GM21825 (cell line): ENCODE measurements around the gene NPVF.

ENCODE experiments used
- ATAC-seq: cut with Tn5 transposase; IDR thresholded peaks from one replicate; pipeline ENCODE4 v1.9.1; 2021; ENCODE audit warnings: mild to moderate bottlenecking, moderate library complexity; ENCODE audit not compliant: unreplicated experiment

NPVF gene, protein sequence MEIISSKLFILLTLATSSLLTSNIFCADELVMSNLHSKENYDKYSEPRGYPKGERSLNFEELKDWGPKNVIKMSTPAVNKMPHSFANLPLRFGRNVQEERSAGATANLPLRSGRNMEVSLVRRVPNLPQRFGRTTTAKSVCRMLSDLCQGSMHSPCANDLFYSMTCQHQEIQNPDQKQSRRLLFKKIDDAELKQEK

DNA sequence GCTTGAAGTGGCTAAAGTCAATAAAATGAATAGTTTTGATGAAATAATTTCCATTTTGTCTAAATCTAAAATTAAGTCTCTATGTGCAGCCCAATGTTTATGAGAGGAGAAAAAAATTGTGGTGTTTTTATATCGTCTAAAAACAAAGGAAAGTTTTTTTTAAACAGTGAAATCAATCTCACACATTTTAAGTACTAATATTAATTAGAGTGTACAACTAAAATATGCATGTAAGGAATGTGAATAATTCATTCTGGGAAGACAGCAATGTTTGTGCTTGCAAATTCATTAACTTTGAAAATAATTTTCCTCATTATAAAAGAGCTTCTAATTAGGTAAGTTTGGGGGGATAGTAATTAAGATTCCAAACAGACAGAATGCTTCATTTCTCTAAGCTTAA lies at the start of gene NPVF:
Gene NPVF (minus strand): TSS at position 101 of the 400 bp plus-strand sequence. CDS start 47 bp downstream, at position 54.
- ATAC-seq: no peak

DNA sequence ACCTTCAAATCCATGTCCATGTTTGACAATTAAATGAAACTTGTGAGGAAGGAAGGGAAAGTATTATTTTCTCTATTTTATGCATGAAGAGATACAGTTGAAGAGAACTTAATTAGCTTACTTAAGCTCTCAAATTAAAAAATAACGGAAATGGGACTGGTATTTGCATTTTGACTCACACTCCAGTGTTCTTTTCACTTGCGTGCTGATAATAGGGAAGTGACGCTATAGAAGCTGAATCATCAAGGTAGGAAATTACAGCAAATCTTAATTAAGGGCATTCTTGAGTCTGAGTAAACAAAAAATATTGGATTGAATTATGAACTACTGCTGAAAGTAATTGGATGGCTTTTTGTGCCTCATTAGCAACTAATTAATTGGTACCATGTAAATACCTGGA lies 44.0 kb upstream of the NPVF start:
- no peak for ATAC-seq

DNA sequence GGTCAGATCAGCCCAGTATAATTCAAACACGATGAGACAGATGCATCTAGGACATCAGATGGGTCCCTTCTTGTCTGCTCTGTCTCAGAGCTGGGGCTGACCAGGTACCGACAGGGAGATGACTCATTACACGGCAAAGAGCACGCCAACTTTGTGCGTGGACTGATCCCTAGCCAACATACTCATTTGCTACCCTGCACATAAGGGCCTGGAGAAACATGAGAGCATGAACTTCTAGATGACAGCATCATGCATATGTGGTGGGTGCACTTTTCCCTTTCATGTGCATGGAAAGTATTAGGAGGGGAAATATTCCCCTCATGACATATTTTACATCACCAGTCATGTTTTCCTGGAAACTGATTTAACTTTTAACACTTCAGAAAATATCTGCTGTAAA lies 35.1 kb upstream of the NPVF start:
- ATAC-seq: no peak

DNA sequence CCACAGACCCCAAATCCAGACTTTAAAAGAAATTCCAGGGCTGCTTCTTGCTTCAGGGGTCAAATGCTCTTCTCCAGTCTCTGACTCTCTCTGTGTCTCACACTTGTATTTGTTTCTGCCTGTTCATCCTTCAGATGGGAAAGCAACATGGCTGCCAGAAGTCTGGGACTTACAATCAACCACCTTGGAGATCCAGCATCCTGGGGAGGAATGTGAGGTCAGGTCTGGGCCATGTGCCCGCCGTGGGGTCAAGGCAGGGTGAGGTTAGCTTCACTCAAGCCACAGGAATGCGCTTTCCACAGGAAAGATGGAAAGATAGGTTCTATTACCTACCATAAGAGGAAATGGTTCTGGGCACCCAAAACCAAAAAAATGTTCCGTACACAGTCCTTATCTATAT lies 34.3 kb upstream of the NPVF start:
- ATAC-seq: no peak

DNA sequence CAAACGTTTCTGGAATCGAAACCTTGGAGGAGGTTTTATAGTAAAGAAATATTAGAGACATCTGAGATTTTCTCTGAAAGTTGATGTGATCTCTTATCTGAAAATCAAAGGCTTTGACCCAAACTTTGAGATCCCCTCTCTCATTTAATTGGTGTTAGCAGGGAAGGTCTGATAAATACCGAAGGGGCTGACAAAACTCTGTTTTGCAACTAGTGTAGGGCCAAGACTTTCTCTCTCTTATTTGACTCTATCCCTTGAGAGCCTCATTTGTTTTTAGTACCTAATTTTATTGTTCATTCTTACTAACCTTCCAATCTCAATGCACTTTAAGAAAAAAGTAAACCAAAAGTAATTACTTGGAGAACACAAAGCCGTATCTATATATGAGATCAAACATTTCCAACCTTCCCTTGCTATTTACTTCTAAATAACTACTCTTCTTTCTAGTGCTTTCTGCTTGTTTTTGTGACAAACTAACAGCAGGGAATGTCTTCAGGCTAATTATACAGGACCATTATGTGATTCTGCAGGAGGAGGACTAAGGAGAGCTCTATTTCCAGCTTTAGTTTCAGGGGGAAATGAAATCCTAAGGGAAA lies 33.4 kb upstream of the NPVF start:
- ATAC-seq: no peak

DNA sequence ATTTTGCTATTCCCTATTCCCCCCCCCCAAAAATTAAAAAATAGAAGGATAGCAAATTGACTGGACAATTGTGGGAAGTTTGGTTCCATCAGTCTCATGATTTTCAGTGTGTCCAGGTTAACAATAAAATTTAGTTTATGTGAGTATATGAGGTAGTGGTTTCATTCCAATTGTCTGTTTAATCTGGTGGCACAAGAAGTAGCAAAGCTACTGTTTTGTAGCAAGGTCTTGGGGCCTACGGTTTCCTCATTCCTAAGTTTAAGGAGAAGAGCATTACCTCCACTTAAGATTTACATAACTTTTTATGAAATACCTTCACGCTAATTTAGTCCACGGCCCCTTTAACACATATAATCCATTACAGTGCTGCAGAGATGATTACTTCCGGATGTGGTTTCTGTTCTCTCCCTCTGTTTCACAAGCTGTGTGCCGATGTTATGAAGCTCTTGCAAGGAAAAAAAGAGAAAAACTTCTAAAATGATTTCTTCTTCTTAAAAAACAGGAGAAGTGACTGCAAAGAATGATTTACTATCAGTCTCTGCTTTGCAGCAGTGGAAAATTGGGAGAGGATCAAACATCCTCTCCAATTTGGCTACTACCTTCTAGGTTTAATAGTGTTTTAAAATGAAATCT lies 32.7 kb upstream of the NPVF start:
- ATAC-seq: no peak

DNA sequence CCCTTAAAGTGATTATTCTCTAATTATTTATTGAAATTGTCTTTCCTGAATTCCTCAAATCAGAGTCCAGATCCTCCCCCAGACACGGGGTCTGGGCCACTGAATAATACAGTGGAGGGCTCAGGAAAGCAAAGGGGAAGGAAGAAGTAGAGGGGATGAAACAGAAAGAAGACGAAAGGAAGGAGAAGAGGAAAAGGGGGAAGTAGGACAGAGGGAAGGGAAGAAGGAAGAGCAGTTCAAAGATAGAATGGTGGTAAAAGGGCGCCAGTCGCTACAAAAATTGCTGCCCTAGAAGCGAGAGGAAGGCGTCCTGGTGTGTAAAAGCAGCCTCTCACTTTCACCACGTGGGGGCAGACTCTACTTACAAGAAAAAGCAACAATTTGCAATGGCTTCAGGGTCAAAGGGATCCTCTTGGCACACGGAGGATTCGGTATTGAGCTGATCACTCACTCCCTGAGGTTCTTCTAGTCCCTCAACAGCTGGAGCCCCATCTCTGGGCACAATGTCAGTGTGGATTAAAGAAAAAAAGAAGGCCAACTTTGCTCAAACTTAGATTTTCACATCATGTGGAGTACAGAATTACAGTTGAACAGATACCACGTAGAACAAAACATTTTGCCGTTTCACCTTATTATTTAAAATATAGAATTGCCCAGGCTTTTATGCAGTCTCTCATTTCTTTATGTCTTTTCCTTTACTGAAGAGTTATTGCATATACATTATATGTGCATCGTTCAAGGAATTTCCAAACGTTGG lies 31.4 kb upstream of the NPVF start:
- ATAC-seq: no peak

DNA sequence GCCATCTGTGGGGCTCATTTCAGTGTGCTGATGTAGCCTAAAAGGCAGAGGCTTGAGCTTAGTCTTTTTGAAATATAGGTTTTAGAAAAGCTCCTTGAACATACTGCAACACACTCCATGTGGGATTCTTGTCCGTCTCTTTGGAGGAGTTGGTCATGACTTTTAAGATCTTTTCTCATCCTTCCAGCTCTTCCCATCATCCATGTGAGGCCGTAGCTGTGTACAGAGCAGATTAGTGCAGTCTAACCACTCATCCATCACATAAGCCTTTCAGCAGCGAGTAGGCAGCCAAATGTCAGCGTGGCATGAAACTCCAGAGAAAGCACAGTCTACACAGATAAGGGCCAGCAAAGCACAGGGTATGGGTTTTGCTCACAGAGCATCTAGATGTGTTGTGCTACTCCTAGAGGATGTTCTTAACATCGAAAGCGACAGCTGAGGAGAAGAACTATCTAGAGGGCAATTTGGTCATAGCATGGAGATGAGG lies 28.1 kb upstream of the NPVF start:
- ATAC-seq: no peak

DNA sequence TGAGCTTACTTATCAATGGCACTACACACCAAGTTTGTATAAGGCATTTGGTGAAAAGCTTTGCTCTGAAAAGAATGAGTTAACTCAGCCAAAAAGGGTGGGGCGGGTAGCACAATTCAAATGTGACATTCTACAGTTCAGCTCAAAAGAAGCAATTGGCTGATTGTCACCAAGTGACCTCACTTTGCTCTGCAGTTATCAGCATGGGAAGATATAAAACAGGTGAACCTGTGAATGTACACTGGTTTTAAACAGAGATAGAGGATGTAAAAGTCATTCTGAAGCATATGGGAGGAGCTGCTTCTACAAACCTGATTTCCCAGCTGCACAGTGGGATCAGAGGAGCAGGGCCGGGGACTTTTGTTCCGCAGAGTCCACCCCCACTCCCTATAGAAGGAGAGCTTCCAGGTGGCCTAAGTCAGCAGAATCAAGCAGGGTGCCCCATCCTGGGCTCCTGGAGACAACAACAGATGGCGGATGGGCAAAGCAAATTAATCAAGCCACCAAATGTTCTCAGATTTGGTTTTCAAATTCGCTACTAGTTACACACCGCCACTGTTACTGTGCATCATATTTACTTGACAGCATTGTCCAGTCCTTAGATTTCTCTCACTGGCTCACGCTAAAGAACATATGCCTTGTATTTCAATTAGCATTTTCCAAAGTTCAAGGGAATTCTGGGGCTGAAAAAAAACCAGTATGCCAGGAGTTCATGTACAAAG lies 27.5 kb upstream of the NPVF start:
- no peak for ATAC-seq

DNA sequence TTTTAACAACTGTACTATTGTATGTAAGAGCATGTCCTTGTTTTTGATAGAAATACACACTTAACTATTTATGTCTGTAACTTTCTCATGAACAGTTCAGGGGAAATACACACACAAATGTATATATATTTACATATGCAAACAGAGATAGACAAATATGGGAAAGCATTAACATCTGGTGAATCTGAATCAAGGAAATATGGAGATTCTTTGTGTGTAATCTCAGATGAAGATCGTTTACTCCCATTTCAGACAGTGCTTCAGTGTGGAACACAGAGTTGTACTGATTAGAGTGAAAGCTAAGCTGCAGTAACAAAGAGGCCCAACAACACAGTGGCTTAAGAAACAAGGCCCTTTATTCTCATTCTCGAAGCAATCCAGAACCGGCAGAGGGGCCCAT lies 26.3 kb upstream of the NPVF start:
- ATAC-seq: no peak

DNA sequence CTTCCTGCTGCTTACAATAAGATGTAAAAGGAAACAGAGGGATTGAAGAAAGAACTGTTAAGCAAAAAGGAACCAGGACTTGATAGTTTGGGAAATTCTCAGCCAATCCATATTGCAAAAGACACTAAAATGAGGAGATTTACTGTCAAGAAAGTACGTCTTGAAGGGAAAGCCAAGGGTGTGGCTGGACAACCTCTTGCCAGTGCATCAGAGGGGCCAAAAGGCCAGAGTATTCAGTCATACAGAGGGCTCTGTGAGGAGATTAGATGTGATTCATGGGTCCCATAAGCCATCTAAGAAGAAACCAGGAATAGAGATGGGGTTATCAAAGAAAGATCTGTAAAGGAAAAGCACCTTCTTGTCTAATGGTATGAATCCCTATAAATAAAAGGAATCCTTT lies 25.4 kb upstream of the NPVF start:
- no peak for ATAC-seq

DNA sequence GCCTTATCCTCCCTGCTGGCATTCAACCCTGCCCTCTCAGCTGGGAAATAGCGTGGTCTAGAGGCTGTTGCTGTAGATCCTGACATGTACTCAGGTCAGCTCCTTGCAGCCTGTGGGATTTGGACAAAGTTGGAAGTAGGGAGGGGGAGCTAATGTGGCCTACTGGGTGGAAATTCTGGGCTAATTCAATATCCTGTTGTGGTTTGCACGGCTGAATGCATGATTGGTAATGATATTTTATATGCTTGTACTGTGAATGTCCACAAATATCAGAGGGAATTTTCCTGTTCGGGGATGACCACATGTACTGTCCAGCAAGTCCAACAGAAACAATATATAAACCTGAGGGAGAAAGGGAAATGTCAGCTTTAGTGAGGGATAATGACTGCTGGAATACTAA lies 22.1 kb upstream of the NPVF start:
- no peak for ATAC-seq

DNA sequence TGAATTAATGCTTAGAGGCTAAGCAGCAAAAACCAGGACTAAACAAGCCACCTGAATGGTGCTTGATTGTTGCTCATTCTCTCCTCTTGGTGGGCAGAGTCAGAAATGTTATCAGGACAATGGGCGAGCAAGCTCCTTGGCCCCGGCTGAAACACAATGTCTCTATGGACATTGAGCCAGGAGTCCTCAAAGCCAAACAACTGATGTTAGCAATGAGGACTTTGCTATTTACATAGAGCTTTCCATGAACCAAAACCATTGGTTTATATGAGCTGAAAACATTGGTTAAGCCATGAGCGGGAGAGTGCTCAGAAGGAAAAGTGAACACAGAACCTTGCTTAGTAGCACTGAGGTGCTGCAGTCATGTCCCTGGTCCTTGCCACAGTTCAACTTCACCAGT lies 21.5 kb upstream of the NPVF start:
- no peak for ATAC-seq

DNA sequence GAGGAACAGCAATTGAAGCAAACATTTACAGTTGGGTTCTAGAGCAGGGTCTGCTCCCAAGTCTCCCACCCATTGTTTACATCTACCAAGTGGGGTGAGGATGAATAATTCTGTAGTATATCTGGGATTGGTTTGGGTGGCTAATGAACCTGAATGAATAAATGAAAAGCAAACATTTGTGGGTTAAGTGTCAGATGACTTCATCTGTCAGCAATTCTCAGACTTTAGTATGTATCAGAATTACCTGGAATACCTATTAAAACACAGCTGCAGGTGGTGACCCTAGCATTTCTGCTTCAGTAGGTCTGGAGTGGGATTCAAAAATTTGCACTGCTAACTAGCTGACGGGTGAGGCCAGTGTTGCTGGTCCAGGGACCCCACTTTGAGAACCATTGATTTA lies 18.0 kb upstream of the NPVF start:
- no peak for ATAC-seq

DNA sequence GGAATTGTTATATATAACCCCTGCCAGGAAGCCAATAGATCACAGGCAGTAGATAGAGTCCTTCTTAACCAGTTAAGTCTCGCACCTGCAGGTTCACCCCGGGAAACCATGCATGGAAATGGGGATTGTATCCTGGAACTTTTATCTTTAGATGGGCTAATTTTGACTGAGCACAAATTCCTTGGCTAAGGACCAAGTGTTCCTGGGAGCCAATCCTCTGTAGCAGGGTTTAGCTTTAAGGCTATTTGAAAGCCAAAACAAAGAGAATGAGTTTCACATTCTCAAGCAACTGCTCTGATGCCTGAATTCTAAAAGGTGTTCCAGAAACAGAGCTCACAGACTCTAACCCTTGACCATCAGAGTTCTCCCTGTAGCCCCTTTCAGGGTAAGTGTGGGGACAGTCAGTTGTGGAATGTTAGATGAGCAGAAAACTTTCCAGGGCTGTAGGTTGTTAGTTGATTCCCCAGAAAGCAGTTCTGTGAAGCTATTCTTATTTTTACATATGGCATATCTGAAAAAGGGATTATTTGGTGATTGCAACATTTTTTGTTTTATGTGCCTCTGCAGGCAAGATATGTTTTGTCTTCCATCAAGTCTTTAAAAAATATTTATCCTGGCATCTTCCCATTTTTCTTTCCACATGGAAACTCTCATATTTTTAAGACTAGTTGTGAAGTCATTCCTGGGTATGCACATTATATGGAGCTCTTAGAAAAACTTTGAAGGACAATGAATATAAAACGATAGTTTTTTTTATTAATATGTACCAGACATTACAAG lies 16.2 kb upstream of the NPVF start:
- no peak for ATAC-seq

DNA sequence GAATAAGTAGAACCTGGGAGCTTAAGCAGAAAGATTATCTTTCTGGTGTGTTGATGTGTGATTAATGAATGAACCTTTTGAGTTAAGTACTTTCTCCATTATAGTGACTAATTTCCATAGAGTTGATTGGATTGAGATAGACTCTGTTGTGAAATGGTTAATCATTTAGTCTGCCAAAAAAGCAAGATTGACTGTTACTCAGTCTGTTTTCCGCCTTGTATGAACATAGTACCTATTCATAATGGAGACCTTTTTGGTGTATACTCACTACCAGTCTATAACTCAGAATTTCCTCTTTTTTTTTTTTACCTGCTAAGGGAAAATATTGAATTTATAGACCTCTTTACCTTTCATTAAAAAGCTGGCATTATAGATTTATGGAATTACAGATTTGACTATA lies 14.4 kb upstream of the NPVF start:
- ATAC-seq: no peak

DNA sequence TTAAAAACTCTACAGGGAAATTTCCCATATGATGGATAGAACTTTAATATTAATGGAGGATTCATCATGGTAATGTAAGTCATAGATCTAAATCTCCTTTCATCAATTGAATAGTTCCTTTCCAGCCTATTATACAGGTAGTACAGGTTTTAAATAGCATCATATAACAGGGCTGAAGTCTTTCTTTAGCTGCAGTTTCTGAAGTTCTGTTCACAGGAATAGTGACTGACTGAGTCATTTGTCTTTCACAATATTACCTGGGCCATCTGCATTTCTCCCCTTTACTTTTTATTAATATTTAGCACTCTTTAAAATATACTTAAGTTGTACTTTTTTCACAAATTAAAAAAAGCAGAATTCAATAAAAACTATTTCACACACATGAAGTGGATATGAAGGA lies 12.6 kb upstream of the NPVF start:
- ATAC-seq: no peak

DNA sequence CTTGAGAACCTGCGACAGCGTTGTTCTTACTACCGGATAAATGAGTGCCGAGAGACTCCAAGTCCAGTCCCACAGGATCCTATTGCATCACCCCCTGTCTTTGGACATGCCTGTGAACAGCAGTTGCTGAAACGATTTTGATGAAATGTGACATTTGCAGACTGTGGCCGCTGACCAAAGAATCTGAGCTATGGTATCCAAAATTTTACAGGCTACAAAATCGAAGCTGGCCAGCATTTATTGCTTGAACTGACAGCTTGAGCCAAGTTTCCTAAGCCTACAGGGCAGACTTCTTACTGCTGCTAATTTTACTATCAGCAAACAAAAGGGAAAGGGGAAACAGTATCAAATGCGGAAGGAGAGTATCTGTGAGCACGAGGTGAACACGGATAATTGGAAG lies 12.1 kb upstream of the NPVF start:
- ATAC-seq: no peak

DNA sequence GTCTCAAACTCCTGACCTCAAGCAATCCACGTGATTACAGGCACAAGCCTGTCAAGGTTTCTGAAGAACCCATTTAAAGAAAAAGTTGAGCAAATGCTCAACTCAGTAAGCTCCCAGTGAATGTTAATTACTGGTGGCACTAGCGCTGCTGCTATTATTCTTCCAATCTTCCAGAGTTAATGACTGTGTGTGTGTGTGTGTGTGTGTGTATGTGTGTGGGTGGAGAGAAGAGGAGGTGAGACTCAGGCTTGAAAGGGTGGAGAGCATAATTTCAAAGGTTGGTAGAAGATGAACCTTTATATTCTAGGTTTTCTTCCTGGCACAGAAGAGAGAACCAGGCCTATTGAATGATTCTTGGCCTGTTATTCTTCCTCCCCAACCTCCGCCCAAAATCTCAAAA lies 11.6 kb upstream of the NPVF start:
- no peak for ATAC-seq

DNA sequence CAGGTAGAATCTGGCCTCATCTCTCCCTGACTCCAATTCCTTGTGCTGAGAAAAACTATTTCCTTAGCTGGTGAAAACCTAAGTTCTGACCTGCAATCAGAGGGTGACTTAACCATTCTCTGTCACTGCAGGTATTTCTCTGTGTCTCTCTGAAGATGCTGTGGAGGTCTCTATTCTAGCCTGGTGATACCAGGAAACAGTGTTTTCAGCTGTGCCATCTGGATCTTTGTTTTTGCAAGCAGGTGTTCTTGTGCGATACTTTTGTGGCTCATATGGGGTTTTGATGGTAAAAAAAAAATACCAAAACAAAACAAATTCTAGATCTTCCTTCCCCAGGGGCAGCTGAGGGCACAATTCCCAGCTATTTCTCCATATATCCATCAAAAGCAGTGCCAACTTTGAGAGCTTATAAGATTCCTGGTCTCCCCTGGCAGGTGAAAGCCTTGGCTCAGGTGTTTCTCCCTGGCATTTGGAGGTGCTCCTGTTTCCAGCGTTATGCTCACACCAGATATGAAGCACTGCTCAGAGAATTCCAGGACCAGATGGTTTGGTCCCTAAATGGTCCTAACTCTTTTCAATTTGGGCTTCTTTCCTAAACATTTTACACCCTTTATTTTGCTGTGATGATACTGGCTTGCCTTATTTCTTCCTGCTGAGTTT lies 9.9 kb upstream of the NPVF start:
- no peak for ATAC-seq
